ENCODE measurements around the gene MAN1A1.
A peak's percentile ranks its signal among the peaks of the same experiment; 100 is the strongest.
"Not testable (repeated sequence)": the region's sequence is repeated elsewhere in the genome, so short reads cannot be mapped to it uniquely, and the experiment has no call there.

The MAN1A1 gene

GRCh38 chr6:119349361-119350201, at the start of gene MAN1A1:
Gene MAN1A1, minus strand, starts transcription at chr6:119349761. Its CDS starts 696 bp downstream, at chr6:119349065.
- DNase-seq (ENCODE audit: low read depth in 2 of 2) = peak; percentile 86 to 87

- no peak for DNase-seq (ENCODE audit: low read depth in 2 of 2)
Observed at GRCh38 chr6:119395192-119395591, 45.6 kb upstream of the MAN1A1 start.

GRCh38 chr6:119390247-119390793, 40.8 kb upstream of the MAN1A1 start:
- DNase-seq (ENCODE audit: low read depth in 2 of 2) = no peak

- no peak for DNase-seq (ENCODE audit: low read depth in 2 of 2)
Observed at GRCh38 chr6:119385994-119386393, 36.4 kb upstream of the MAN1A1 start.

- no peak for DNase-seq (ENCODE audit: low read depth in 2 of 2)
Observed at GRCh38 chr6:119384444-119384843, 34.9 kb upstream of the MAN1A1 start.

- no peak for DNase-seq (ENCODE audit: low read depth in 2 of 2)
Observed at GRCh38 chr6:119379809-119380208, 30.2 kb upstream of the MAN1A1 start.

- DNase-seq (ENCODE audit: low read depth in 2 of 2) = not testable (repeated sequence)
Observed at GRCh38 chr6:119377043-119377442, 27.5 kb upstream of the MAN1A1 start.

GRCh38 chr6:119370080-119370479, 20.5 kb upstream of the MAN1A1 start:
- DNase-seq (ENCODE audit: low read depth in 2 of 2) = no peak

GRCh38 chr6:119368921-119369320, 19.4 kb upstream of the MAN1A1 start:
- DNase-seq (ENCODE audit: low read depth in 2 of 2) = no peak

GRCh38 chr6:119361209-119361608, 11.6 kb upstream of the MAN1A1 start:
- no peak for DNase-seq (ENCODE audit: low read depth in 2 of 2)

GRCh38 chr6:119360262-119360915, 10.8 kb upstream of the MAN1A1 start:
- no peak for DNase-seq (ENCODE audit: low read depth in 2 of 2)

GRCh38 chr6:119355890-119356289, 6.3 kb upstream of the MAN1A1 start:
- no peak for DNase-seq (ENCODE audit: low read depth in 2 of 2)

- no peak for DNase-seq (ENCODE audit: low read depth in 2 of 2)
Observed at GRCh38 chr6:119355157-119355556, 5.6 kb upstream of the MAN1A1 start.

GRCh38 chr6:119353696-119354095, 4.1 kb upstream of the MAN1A1 start:
- no peak for DNase-seq (ENCODE audit: low read depth in 2 of 2)

GRCh38 chr6:119352001-119352400, 2.4 kb upstream of the MAN1A1 start:
- DNase-seq (ENCODE audit: low read depth in 2 of 2) = no peak

GRCh38 chr6:119350952-119351372, 1.4 kb upstream of the MAN1A1 start:
- no peak for DNase-seq (ENCODE audit: low read depth in 2 of 2)

GRCh38 chr6:119350202-119350951, 816 bp upstream of the MAN1A1 start:
- DNase-seq (ENCODE audit: low read depth in 2 of 2) = peak in 1 of 2 donors; percentile 46

GRCh38 chr6:119348748-119349360, 707 bp downstream of the MAN1A1 start:
- DNase-seq (ENCODE audit: low read depth in 2 of 2) = peak in 1 of 2 donors; percentile 24

- peak in 1 of 2 donors; percentile 21 for DNase-seq (ENCODE audit: low read depth in 2 of 2)
Observed at GRCh38 chr6:119348096-119348747, 1.3 kb downstream of the MAN1A1 start.

- peak in 1 of 2 donors; percentile 2 for DNase-seq (ENCODE audit: low read depth in 2 of 2)
Observed at GRCh38 chr6:119347466-119348095, 2.0 kb downstream of the MAN1A1 start.

- DNase-seq (ENCODE audit: low read depth in 2 of 2) = no peak
Observed at GRCh38 chr6:119346936-119347335, 2.6 kb downstream of the MAN1A1 start.
